Gastrocnemius medialis (tissue), 4 donors: ENCODE measurements around the gene QSOX2. TPM values are rescaled to one million over a fixed set of nuclear protein-coding genes. Genes with fewer than 3 reads are reported as not detected.

Source experiments
- ATAC-seq, 2 donors: fragments of 150-250 bp; one replicate each; pipeline ENCODE4 v1.9.1; 2016
- DNase-seq, 2 donors: peaks; one replicate each; pipeline ENCODE4 v3.0.0-alpha.2; 2019
- H3K27ac ChIP-seq, 4 donors: fragments of 200-600 bp; sonication (generic); 1 replicate in 1 of 4; 2 replicates in 3 of 4; pipeline ENCODE4 v1.5.1; 2016 to 2018; ENCODE audit warnings: mild to moderate bottlenecking in 2 of 4, moderate library complexity in 1 of 4
- H3K27me3 ChIP-seq, 3 donors: fragments of 200-600 bp; sonication (generic) in 2 of 3; 1 replicate in 1 of 3; 2 replicates in 2 of 3; pipeline versions ENCODE4 v1.5.1 to v1.6.0; 2016 to 2019; ENCODE audit warnings: mild to moderate bottlenecking in 1 of 3, moderate library complexity in 1 of 3
- H3K36me3 ChIP-seq, 2 donors: fragments of 200-600 bp; sonication (generic) in 1 of 2; one replicate each; pipeline ENCODE4 v1.5.1; 2017 to 2018
- H3K4me1 ChIP-seq, 2 donors: fragments of 200-600 bp; sonication (generic) in 1 of 2; one replicate each; pipeline ENCODE4 v1.5.1; 2016 to 2017; ENCODE audit warnings: mild to moderate bottlenecking in 2 of 2
- H3K4me3 ChIP-seq, 4 donors: fragments of 200-600 bp; sonication (generic) in 3 of 4; 1 replicate in 1 of 4; 2 replicates in 3 of 4; pipeline ENCODE4 v1.5.1; 2016 to 2019; ENCODE audit warnings: mild to moderate bottlenecking in 2 of 4
- H3K9me3 ChIP-seq, 3 donors: fragments of 200-600 bp; sonication (generic) in 2 of 3; 1 replicate in 1 of 3; 2 replicates in 2 of 3; pipeline ENCODE4 v1.5.1; 2016 to 2019
- POLR2A ChIP-seq, 2 donors: fragments of 450-650 bp; IDR thresholded peaks; one replicate each; pipeline ENCODE4 v1.6.1; 2017; ENCODE audit warnings: antibody characterized with exemption in 2 of 2, mild to moderate bottlenecking in 2 of 2, moderate library complexity in 2 of 2
- in situ Hi-C, 4 donors: fragments of 200-750 bp; cut with MboI; loops; one replicate each; pipeline versions ENCODE4 v1.15.0 to v1.8.0; 2017; ENCODE audit warnings: low sequenced_read_pairs in 4 of 4
- intact Hi-C: fragments of 100-400 bp; cut with DNase I; formaldehyde crosslinking; loops from one replicate; pipeline ENCODE4 v1.15.1; 2023; ENCODE audit warnings: low total_unique reads
- total RNA-seq, 4 donors: library from RNA; depleted of rRNA; stranded (reverse); fragments of >200 nt; gene quantifications; one replicate each; pipeline versions ENCODE4 v1.1.0 to v1.2.3, GENCODE V29; 2016
- TF ChIP-seq, protein P1 (sequence below), 5 experiments: fragments of 450-650 bp in 3 of 5; fragments of 200-600 bp in 2 of 5; sonication (generic) in 2 of 5; IDR thresholded peaks in 4 of 5; conservative IDR thresholded peaks in 1 of 5; 1 replicate in 4 of 5; 2 replicates in 1 of 5; pipeline ENCODE4 v1.5.1; 2016 to 2019; ENCODE audit warnings: antibody characterized with exemption in 5 of 5, mild to moderate bottlenecking in 3 of 5, moderate library complexity in 3 of 5

QSOX2 gene
- total RNA-seq, 4 donors from 2014 or later: 3.3 to 5.8 (median 5.2) TPM

DNA sequence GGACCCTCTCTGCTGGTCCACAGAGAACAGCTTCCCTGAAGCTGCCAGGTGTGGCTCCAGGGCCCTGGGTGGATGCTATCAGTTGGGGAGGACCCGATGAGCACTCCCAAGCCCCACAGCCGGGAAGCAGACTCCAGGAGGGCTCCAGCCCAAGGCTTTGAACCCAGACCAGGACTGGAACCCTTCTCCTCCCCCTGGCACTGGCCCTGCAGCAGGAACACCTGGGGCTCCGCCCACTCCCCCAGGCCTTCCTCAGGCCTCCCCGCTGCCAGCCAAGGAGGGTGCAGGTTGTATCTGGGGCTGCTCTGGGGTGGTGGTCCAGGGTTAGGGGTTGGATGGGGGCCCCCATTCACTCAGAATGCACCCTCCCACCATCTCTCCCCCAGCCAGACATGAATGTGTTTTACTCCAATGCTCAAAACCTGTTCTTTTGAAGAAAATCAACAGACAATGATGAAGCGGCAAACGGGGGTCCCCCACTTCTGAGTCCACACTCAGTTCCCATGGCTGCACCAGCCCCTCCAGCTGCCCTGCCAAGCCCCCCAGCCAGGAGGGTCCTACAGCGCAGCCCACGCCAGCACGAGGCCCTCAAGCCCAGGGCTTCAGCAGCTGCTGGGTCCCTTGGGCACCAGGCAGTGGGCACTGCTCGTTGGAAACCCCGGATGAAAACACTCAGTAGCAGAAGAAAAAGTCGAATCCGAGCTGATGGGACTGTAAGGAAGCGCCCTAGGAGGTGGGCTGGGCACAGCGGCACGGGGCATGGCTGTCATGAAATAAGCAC is 35.1 kb upstream of the QSOX2 start:
- TF ChIP-seq, protein P1, sequence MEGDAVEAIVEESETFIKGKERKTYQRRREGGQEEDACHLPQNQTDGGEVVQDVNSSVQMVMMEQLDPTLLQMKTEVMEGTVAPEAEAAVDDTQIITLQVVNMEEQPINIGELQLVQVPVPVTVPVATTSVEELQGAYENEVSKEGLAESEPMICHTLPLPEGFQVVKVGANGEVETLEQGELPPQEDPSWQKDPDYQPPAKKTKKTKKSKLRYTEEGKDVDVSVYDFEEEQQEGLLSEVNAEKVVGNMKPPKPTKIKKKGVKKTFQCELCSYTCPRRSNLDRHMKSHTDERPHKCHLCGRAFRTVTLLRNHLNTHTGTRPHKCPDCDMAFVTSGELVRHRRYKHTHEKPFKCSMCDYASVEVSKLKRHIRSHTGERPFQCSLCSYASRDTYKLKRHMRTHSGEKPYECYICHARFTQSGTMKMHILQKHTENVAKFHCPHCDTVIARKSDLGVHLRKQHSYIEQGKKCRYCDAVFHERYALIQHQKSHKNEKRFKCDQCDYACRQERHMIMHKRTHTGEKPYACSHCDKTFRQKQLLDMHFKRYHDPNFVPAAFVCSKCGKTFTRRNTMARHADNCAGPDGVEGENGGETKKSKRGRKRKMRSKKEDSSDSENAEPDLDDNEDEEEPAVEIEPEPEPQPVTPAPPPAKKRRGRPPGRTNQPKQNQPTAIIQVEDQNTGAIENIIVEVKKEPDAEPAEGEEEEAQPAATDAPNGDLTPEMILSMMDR (IDR thresholded peaks at IDR 0.05 in 4 of 5, conservative IDR thresholded peaks at IDR 0.05 in 1 of 5): no peak
- no peak for TF ChIP-seq POLR2A (IDR thresholded peaks at IDR 0.05)
- intact Hi-C loops: no loop called here
- Histone ChIP-seq H3K9me3 (no peaks in the 10 kb centered on the region), H3K4me1 (peaks cover 6 to 8% of the 10 kb centered on the region in 2 donors), H3K36me3 (no peaks in the 10 kb centered on the region), H3K27ac (no peak overlapping the region), H3K4me3 (no peak overlapping the region), H3K27me3 (peaks cover 11 to 26% (median 15%) of the 10 kb centered on the region in 3 donors)
- ATAC-seq (no peak), DNase-seq (no peak)
- in situ Hi-C loops: loop anchor here in 1 of 4 donors (25.0 kb wide), 1 partner anchor 118 kb away; no protein-coding TSS in a partner anchor

DNA sequence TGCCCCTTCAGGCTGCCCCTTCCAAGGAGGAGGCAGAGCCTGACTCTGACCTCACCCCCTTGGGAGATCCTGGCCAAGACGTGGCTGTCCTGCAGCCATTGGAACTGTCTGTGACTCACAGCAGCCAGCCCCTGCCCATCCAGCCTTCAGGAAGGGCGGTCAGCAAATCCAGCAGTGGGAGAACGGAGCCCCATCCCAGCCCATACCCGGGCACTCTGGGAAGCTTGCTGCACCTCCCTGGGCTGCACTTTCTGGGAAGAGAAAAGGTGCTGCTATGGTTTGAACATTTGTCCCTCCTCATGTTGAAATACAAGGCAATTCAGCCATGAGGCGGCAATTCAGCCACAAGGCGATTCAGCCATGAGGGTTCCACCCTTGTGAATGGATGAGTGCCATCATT is 33.9 kb upstream of the QSOX2 start:
- TF ChIP-seq, protein P1 (IDR thresholded peaks at IDR 0.05 in 4 of 5, conservative IDR thresholded peaks at IDR 0.05 in 1 of 5): no peak
- TF ChIP-seq POLR2A (IDR thresholded peaks at IDR 0.05): no peak
- peaks cover 12 to 33% (median 19%) of the 10 kb centered on the region in 3 donors for H3K27me3 ChIP-seq
- H3K9me3 ChIP-seq: no peaks in the 10 kb centered on the region
- peaks cover 6 to 8% of the 10 kb centered on the region in 2 donors for H3K4me1 ChIP-seq
- ATAC-seq (no peak), DNase-seq (no peak)
- no peak overlapping the region for H3K4me3 ChIP-seq
- no peak overlapping the region for H3K27ac ChIP-seq
- intact Hi-C loops (no loop called here), in situ Hi-C loops (loop anchor here in 1 of 4 donors (25.0 kb wide), 1 partner anchor 117 kb away; no protein-coding TSS in a partner anchor)
- no peaks in the 10 kb centered on the region for H3K36me3 ChIP-seq

DNA sequence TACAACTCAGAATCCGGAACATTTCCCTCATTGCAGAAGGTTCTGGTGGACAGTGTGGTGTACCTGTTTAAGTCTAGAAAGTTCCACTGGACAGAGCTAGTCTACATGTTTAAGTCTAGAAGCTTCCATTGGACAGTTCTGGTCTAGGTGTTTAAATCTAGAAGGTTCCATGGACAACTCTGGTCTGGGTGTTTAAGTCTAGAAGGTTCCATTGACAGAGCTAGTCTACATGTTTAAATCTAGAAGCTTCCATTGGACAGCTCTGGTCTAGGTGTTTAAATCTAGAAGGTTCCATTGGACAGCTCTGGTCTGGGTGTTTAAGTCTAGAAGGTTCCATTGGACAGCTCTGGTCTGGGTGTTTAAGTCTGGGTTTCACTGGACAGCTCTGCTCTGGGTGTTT is 33.3 kb upstream of the QSOX2 start:
- DNase-seq (no peak), ATAC-seq (no peak)
- Histone ChIP-seq H3K9me3 (no peaks in the 10 kb centered on the region), H3K27ac (no peak overlapping the region), H3K4me3 (no peak overlapping the region), H3K36me3 (no peaks in the 10 kb centered on the region), H3K4me1 (peaks cover 6 to 8% of the 10 kb centered on the region in 2 donors), H3K27me3 (peaks cover 12 to 28% (median 19%) of the 10 kb centered on the region in 3 donors)
- TF ChIP-seq, protein P1 (IDR thresholded peaks at IDR 0.05 in 4 of 5, conservative IDR thresholded peaks at IDR 0.05 in 1 of 5): no peak
- no peak for TF ChIP-seq POLR2A (IDR thresholded peaks at IDR 0.05)
- intact Hi-C loops: no loop called here
- in situ Hi-C loops: loop anchor here in 1 of 4 donors (25.0 kb wide), 1 partner anchor 117 kb away; no protein-coding TSS in a partner anchor

DNA sequence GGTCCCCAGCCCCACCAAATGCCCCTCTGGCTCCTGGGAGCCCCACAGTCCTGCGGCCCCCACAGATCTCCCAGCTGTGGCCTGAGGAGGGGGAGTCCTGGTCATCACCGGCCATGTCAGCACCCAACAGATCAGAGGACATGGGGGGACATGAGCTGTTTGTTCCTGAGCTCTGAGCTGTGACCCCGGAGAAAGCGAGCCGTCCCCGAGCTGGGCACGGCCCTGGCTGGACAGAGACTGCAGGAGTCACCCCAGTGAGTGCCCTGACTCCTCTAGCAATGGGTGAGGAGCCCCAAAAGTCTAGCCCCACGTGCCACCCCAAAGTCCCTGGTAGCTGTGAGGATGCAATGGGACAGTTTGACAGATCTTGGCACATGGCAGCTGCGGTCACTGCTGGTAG is 32.6 kb upstream of the QSOX2 start:
- DNase-seq (no peak), ATAC-seq (no peak)
- intact Hi-C loops (no loop called here), in situ Hi-C loops (loop anchor here in 1 of 4 donors (25.0 kb wide), 1 partner anchor 116 kb away; no protein-coding TSS in a partner anchor)
- Histone ChIP-seq H3K36me3 (no peaks in the 10 kb centered on the region), H3K4me3 (no peak overlapping the region), H3K4me1 (peaks cover 2% of the 10 kb centered on the region in 2 donors), H3K27ac (no peak overlapping the region), H3K27me3 (peaks cover 12 to 25% (median 19%) of the 10 kb centered on the region in 3 donors), H3K9me3 (no peaks in the 10 kb centered on the region)
- TF ChIP-seq, protein P1 (IDR thresholded peaks at IDR 0.05 in 4 of 5, conservative IDR thresholded peaks at IDR 0.05 in 1 of 5): no peak
- no peak for TF ChIP-seq POLR2A (IDR thresholded peaks at IDR 0.05)
